Measurements from ENCODE around the gene ITGA11.

DNA sequence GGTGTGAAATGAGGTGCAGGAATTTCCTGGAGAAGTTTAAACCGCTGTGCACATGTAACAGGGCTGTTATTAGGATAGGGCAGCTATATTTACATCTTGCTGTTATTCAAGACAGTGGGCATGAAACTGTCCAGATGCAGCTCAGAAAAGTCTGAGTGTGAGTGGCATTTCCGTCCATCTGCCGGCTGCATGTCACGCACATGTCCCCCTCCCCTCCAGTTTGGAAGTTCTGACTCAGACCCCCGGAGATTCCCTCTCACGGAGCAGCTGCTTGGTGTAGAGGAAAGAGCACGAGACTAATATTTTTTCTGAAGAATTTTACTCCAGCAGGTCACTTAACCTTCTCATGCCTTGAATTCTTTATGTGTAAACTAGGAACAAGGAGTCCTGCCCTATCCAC is 84.6 kb downstream of the ITGA11 start:
- TF ChIP-seq, protein P1, sequence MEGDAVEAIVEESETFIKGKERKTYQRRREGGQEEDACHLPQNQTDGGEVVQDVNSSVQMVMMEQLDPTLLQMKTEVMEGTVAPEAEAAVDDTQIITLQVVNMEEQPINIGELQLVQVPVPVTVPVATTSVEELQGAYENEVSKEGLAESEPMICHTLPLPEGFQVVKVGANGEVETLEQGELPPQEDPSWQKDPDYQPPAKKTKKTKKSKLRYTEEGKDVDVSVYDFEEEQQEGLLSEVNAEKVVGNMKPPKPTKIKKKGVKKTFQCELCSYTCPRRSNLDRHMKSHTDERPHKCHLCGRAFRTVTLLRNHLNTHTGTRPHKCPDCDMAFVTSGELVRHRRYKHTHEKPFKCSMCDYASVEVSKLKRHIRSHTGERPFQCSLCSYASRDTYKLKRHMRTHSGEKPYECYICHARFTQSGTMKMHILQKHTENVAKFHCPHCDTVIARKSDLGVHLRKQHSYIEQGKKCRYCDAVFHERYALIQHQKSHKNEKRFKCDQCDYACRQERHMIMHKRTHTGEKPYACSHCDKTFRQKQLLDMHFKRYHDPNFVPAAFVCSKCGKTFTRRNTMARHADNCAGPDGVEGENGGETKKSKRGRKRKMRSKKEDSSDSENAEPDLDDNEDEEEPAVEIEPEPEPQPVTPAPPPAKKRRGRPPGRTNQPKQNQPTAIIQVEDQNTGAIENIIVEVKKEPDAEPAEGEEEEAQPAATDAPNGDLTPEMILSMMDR (IDR thresholded peaks at IDR 0.05): no peak
- TF ChIP-seq POLR2AphosphoS5 (IDR thresholded peaks at IDR 0.05) (no peak), EP300 (IDR thresholded peaks at IDR 0.05) (no peak)

All from suprapubic skin (tissue), 4 donors.